Ammon's horn (tissue), 1 donor: ENCODE measurements around the gene MTHFS.
"Not testable (repeated sequence)": the region's sequence is repeated elsewhere in the genome, so short reads cannot be mapped to it uniquely, and the experiment has no call there.

Experiments used
- DNase-seq: peaks from one replicate; pipeline ENCODE4 v3.0.0-alpha.2; 2016; ENCODE audit warnings: low spot score

Gene MTHFS

DNA sequence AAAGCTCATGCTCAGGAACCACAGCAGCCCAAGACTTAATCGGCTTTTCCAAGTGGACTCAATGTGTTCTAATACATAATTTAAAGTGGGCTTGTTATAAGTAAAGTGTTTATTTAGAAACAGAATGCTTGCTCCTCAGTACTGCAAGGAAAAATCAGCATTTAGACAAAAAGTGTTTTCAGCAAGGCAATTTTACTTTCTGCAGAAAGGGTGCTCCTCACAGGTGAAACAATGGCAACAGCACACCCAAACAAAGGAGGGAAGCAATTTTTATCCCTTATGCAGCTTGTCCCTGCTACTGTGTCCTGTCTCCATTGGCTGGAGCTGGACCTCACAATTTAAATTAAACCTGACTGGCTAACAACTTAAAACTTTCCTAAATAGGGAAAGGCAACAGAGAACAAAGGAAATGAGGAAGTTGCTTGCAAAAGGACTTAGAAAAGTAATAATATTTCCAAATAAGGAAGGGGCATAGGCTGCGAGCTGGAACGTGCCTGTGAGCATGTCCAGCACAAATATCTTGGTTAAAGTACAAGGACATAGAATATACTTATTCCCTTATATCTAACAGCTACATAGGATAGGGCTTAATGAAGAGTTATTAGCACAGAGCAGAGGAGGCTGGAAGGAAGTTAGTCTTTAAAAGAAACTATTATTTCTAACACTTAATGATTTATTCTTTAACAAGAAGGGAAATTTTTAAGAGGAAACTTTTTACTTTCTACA, 19.1 kb upstream of the MTHFS start:
- not testable (repeated sequence) for DNase-seq

DNA sequence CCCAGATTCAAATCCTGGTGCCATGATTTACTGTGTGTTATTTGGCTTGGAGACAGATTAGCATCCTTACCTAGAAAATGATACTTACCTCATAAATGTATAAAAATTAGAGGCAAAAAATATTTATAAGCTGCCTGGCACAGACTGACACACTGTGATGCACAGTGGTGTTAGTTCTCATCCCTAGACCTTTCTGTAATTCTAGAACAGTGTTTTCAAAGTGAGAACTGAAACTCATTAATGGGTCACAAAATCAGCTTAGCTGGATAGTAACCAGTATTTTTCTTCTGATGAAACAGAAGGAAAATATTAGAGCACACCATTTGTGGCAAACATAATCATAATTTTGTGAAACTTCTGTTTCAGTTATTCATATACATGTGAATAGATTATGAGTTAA, 17.9 kb upstream of the MTHFS start:
- DNase-seq = no peak

DNA sequence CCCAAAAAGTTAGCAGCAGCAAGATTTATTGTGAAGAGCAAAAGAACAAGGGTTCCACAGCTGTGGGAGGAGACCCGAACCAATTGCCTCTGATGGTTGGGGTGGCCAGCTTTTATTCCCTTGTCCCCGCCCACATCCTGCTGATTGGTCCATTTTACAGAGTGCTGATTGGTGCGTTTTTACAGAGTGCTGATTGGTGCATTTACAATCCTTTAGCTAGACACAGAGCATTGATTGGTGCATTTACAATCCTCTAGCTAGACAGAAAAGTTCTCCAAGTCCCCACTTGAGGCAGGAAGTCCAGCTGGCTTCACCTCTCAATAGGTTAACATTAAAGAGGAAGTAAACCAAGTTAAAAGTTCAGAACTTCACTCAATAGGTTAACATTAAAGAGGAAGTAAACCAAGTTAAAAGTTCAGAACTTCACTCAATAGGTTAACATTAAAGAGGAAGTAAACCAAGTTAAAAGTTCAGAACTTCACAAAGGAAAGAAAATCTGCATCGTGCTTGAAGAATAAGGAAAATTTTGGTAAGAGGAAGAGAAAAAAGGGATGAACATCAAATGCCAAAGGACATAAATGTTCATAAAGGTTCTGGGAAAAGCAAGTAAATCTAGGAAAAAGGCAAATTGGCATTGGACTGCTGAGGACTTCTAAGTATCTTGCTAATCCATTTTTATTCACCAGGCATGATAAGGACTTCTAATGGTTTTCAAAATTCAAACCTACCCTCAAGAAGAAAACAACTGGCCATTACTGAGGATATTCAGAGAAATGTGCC, 12.9 kb upstream of the MTHFS start:
- not testable (repeated sequence) for DNase-seq

GRCh38 chr15:79904271-79904670, 7.5 kb upstream of the MTHFS start:
- DNase-seq = no peak

GRCh38 chr15:79903626-79904025, 6.8 kb upstream of the MTHFS start:
- DNase-seq = no peak

DNA sequence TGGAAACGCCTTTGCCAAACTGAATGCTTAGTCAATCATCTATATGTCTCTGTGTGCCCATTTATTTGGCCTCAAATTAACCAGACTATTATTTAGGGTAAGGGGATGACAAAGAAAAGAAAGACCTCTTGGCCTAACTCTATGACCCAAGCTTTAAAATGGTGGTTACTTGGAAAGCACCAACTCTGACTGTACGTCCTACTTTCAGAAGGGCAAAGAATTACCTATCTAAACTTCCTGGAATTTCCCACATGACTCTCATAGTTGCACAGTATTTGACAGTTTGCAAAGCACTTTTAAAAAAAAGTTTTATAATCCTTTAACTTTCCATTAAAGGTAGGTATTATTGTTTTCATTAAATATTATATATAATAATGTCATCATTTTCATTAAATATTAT, 6.3 kb upstream of the MTHFS start:
- DNase-seq = no peak

GRCh38 chr15:79901958-79902357, 5.1 kb upstream of the MTHFS start:
- peak; percentile 27 for DNase-seq

DNA sequence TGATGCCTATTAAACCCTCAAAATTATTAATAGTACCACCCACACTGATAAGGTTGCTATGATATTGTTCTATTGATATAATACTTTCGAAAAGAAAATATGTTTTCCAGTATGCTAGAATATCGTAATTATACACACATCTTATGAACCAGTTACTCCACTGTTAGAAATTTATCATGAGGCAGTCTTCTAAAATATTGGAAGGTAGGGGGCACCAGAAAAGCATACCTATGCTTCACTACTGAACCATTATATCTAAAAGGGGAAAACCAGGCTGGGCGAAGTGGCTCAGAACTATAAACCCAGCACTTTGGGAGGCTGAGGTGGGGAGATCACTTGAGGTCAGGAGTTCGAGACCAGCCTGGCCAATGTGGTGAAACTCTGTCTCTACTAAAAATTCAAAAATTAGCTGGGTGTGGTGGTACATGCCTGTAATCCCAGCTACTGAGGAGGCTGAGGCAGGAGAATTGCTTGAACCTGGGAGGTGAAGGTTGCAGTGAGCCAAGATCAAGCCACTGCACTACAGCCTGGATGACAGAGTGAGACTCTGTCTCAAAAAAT, 4.1 kb upstream of the MTHFS start:
- not testable (repeated sequence) for DNase-seq

GRCh38 chr15:79900087-79900486, 3.3 kb upstream of the MTHFS start:
- no peak for DNase-seq

- not testable (repeated sequence) for DNase-seq
Observed at GRCh38 chr15:79898786-79899185, 2.0 kb upstream of the MTHFS start.

GRCh38 chr15:79898369-79898768, 1.6 kb upstream of the MTHFS start:
- DNase-seq = no peak

DNA sequence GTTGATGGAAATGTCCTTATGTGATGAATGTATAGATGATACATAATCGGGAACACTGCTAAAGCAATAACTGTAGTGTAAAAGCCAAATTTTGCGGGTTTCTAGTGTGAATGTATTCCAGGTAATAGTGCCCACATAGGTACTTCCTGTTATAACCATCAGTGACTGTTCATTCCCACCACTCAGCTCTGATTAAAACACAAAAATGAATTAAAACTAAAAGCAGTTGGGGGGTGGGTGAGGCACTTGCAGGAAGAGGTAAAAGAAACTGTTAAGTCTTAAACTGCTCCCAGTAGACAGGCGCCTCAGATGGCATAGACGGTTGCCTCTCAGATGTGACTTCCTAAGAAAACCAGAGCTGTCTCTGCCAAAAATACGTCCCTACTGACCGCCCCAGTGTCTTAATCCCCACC, 893 bp upstream of the MTHFS start:
- DNase-seq = no peak

DNA sequence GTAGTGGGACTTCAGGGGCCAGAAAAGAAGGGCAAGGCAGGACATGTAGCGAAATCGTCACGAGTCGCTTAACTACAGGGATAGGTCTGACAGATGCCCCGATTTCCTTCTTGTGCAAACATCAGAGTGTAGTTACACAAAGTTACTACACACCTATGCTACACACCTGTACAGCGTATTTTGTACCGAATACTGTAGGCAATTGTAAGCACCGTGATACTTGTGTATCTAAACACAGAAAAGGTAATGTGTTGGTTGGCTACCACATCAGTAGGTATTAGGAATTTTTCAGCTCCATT, 515 bp upstream of the MTHFS start:
- no peak for DNase-seq

DNA sequence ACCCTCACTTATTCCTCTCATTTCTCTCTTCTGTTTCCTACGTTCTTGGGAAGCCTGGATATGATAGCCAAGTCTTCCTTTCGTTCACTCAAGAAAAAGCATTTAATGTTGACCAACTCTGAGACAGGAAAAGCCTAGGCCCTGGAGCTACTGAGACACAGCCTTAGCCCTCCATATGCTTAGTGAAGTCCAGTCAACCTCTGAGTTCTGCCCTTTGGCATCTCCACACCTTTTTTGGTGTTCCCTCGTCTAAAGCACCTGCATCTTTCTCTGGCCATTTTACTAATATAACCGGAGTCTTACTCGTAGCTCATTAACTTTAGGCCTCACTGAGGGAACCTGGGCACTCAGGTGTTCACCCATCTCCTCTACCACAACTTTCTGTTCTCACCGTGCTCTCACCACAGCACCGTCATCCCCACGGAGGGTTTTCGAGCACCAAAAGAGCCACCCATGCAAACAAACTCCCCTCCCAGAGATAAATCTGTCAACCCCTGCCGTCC, 632 bp downstream of the MTHFS start:
- DNase-seq = no peak

DNA sequence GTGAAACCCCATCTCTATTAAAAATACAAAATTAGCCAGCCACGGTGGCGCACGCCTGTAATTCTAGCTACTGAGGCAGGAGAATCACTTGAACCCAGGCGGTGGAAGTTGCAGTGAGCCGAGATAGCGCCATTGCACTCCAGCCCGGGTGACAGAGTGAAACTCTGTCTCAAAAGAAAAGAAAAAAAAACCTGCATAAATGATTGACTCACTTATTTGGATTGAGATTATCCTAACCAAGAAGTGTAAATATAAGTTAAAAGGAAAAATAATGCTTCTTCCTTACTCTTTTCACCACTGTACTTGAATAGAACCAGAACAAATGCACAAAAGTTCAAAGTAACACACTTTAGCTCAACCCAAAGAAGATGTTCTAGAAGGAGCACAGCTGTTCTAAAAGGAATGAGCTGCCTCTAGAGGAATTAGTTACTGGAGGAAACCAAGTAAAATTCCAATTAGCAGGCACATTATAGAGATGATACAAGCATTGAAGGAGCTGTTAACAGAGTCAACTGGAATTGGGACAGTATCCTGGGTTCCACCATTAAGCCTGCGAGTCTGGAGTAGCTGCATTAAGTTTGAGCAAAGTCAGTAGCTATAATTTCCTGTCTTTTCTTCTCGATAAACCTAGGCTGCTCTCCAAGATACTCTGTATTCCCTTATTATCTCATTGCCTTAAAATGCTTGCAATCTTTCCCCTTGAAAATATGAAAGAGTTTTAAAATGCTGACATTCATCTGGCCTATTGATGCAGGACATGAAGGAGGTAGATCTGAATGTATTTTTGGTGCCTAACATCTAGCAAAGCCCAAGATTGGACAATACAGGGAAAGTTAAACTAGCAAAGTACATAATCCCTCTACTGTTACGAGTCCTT, 9.5 kb downstream of the MTHFS start:
- DNase-seq = no peak

- no peak for DNase-seq
Observed at GRCh38 chr15:79886124-79886523, 10.7 kb downstream of the MTHFS start.

DNA sequence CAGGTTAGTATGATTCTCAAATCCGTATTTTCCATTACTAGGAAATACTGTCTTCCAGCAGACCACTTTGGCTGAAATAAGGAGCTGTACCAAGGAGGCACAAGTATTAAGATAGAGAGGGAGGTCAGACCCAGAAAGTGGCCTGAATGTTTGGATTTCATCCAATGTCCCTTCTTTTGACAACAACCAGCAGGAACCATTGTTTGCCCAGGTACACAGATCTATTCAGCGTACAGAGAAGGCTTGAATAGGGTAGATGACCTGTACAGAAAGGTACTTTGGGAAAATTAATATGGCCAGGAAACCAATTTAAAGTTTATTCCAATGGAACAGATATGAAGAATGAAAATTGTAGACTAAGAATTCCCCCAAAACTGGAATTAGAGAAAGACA, 12.6 kb downstream of the MTHFS start:
- DNase-seq = no peak

DNA sequence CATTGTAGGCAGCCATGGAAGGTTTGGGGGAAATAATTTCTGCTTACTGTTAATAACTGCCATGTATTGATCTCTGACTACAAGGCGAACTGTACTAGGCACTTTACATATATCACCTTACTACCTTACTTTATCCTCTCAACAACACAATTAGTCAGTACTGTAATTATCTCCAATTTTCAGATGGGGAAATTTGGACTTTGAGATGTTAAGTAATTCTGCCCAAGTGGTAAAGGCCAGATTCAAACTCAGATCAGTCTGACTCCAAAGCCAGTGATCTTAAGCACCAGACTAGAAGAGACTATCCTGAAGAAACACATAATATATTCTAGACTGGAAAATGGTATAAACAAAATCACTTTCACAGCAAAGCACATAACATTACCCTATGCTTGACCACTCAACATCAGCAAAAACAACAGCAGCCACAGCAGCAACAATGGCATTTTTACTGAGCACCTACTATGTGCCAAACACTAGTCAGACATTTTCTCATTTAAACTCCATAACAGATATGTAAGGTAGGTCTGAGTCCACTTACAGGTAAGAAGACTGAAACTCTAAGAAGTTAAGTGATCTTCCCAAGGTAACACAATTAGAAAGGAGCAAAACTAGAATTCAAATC, 13.1 kb downstream of the MTHFS start:
- no peak for DNase-seq

DNA sequence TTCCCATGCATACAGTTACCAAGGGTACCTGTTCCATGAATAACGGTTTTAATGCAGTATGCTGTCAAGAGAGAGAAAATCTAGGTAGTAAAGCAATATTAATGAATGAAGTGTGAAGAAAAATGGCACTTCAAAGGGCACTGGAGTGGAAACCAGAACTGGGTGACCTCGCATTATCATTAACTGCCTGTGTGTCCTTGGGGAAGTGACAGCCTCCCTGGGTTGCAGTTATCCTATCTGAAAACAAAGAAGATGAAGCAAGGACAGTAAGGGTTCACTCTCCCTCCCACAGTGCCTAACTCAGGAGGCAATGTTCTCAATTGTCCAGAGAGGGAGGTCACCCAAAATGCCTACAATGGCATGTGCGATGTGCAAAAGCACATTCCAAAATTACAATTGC, 15.1 kb downstream of the MTHFS start:
- DNase-seq = no peak

GRCh38 chr15:79881254-79881653, 15.6 kb downstream of the MTHFS start:
- no peak for DNase-seq

- no peak for DNase-seq
Observed at GRCh38 chr15:79878078-79878705, 18.6 kb downstream of the MTHFS start.
